ENCODE data around the gene NSMCE1.

The NSMCE1 gene

DNA sequence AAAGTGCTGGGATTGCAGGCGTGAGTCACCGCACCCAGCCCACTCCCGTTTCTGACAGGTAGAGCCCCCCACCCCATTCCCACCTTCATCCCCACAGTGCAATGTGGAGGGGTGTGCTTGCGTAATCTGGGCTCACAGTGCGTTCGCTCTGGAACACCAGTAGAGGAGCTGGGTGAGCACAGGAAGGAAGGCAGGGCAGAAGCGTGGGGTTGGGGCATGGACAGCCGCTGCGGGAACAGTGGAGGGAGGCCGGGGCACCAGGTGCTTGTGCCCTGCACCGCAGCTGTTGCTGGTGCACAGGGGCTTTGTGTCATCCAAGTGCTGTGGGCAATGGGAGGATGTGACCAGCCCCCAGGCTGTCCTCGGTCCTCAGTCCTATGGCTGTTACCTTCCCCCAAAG is 40.5 kb downstream of the NSMCE1 start:
- no peak for TF ChIP-seq CTCF (IDR thresholded peaks at IDR 0.05)
- H3K4me1 ChIP-seq = no peaks in the 10 kb centered on the region
- peaks cover 21 to 84% (median 42%) of the 10 kb centered on the region in 3 donors for H3K36me3 ChIP-seq

DNA sequence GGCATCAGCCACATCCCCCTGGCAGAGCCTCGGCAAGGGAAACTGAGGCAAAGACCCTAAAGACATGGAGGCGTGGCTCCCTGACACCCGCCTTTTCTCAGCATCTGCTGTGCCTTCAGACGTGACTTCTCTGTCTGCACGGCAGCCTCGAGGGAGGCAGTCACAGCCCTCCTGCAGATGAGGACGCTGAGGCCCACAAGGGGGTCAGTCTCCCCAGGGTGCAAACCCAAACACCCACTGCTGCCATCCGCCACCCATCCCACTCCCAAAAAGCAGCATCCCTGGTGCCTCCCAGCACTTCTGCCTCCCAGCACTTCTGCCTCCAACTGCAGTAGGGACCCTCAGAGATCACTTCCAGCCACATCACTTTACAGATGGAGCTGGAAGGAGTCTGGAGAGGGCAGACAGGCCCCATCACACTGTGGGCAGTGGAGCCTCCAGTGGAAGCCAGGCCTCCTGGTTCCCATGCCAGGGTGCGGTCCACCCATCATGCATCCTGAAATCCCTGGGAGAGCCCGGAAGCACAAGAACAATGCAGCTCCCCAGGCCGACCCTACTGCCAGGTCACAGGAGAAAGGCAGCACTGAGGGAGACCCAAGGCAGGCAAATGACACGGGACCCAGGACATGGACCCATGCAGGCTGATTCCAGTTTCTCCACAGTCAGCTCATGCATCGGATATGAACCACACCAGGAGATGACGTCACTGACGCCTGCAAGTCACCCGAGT is 41.4 kb downstream of the NSMCE1 start:
- H3K36me3 ChIP-seq = peaks cover 21 to 79% (median 34%) of the 10 kb centered on the region in 3 donors
- no peaks in the 10 kb centered on the region for H3K27me3 ChIP-seq
- H3K4me1 ChIP-seq = no peaks in the 10 kb centered on the region
- TF ChIP-seq CTCF (IDR thresholded peaks at IDR 0.05) = no peak
- H3K27ac ChIP-seq = no peak overlapping the region
- H3K9me3 ChIP-seq = no peaks in the 10 kb centered on the region
- H3K4me3 ChIP-seq = no peak overlapping the region
- no peak for DNase-seq
- intact Hi-C loops (cut with DNase I; ENCODE audit: low total_unique reads) = no loop called here

More for the DNA sequence above, 40.5 kb downstream of the NSMCE1 start:
- DNase-seq = no peak
- no peak overlapping the region for H3K4me3 ChIP-seq
- H3K27ac ChIP-seq = no peak overlapping the region
- intact Hi-C loops (cut with DNase I; ENCODE audit: low total_unique reads) = no loop called here
- H3K27me3 ChIP-seq = no peaks in the 10 kb centered on the region
- H3K9me3 ChIP-seq = no peaks in the 10 kb centered on the region

- H3K4me3 ChIP-seq = no peak overlapping the region
- H3K4me1 ChIP-seq = no peaks in the 10 kb centered on the region
- H3K36me3 ChIP-seq = peaks cover 21 to 72% (median 31%) of the 10 kb centered on the region in 3 donors
- intact Hi-C loops (cut with DNase I; ENCODE audit: low total_unique reads) = no loop called here
- H3K27ac ChIP-seq = no peak overlapping the region
- no peak for DNase-seq
- H3K9me3 ChIP-seq = no peaks in the 10 kb centered on the region
- H3K27me3 ChIP-seq = no peaks in the 10 kb centered on the region
- TF ChIP-seq CTCF (IDR thresholded peaks at IDR 0.05) = no peak
Observed at GRCh38 chr16:27226476-27226875, 42.1 kb downstream of the NSMCE1 start.

DNA sequence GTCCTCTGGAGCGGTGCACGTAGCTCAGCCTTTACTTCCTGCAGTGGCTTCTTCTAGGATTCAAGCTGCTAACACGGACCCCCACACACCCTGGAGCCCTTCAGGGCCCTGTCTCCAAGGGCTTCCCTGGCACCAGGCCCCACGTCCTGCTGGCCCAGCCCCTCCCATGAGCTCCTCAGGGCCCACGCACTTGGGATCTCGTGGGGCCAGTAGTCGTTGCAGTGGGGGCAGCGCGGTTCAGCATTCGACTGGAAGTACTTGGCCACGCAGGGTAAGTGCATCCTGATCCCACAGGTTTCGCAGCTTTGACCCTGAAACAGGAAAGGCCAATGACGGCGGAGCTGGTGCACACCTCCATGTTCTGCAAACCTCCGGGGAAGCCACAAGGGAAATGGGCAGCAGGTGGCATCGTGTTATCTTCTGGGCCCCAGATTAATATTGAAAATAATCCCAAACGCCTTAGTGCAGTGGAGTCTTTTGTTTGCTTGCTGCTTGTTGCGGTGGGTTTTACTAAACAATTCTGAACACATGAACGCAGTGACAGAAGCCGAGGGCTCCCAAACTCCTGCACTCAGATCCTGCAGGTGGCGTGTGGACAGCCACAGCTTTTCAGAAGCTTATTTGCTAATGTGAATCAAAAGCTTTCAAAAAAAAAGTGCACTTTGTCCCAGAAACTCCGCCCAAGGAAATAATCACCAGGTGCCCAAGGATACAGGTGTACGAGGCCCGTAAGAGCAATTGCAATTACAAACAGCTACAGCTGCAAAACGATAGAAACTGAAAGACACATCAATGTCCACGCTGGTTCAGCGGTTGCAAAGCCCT is 42.8 kb downstream of the NSMCE1 start:
- no peak for TF ChIP-seq CTCF (IDR thresholded peaks at IDR 0.05)
- Histone ChIP-seq H3K9me3 (no peaks in the 10 kb centered on the region), H3K36me3 (peaks cover 20 to 70% (median 27%) of the 10 kb centered on the region in 3 donors), H3K4me3 (no peak overlapping the region), H3K27ac (no peak overlapping the region), H3K27me3 (no peaks in the 10 kb centered on the region), H3K4me1 (no peaks in the 10 kb centered on the region)
- DNase-seq = no peak
- intact Hi-C loops (cut with DNase I; ENCODE audit: low total_unique reads) = no loop called here

- H3K4me3 ChIP-seq = no peak overlapping the region
- no peak for DNase-seq
- no peak overlapping the region for H3K27ac ChIP-seq
- no peaks in the 10 kb centered on the region for H3K4me1 ChIP-seq
- H3K27me3 ChIP-seq = no peaks in the 10 kb centered on the region
- H3K9me3 ChIP-seq = no peaks in the 10 kb centered on the region
- intact Hi-C loops (cut with DNase I; ENCODE audit: low total_unique reads) = no loop called here
- peaks cover 11 to 68% (median 21%) of the 10 kb centered on the region in 3 donors for H3K36me3 ChIP-seq
- TF ChIP-seq CTCF (IDR thresholded peaks at IDR 0.05) = no peak
Observed at GRCh38 chr16:27224741-27225300, 43.8 kb downstream of the NSMCE1 start.

All from tibial artery (tissue), 4 donors.